GM12878 (cell line): ENCODE data around the gene PRM3. TPM values are rescaled to one million over a fixed set of nuclear protein-coding genes. Genes with fewer than 3 reads are reported as not detected.

ENCODE experiments used
- ATAC-seq: fragments of 200-7000 bp; cut with Tn5 transposase; 3 replicates; pipeline ENCODE4 v1.9.1; 2020; ENCODE audit warnings: mild to moderate bottlenecking, moderate library complexity
- BruUV-seq: library from RNA; stranded (reverse); fragments of 400-500 nt; replicated peaks from 2 replicates; lab custom pipeline; 2021; lab: Mats Ljungman, UMichigan
- CTCF ChIA-PET: fragments of 300-600 bp; sonication (Branson Sonifier 250); formaldehyde crosslinking; extraction: SDS; loops from one replicate; lab custom pipeline; 2021; ENCODE audit warnings: inconsistent platforms; lab: Yijun Ruan, JAX
- POLR2A ChIA-PET: fragments of 350-600 bp; formaldehyde crosslinking; extraction: SDS; loops from one replicate; lab custom pipeline; 2021; ENCODE audit warnings: inconsistent platforms; lab: Charles Lee
- RAD21 ChIA-PET: fragments of 300-600 bp; sonication (Branson Sonifier 250); formaldehyde crosslinking; loops from one replicate; lab custom pipeline; 2023; ENCODE audit warnings: antibody characterized with exemption; ENCODE audit not compliant: unreplicated experiment; lab: Charles Lee
- SMC1A ChIA-PET: fragments of 300-600 bp; sonication (Branson Sonifier 250); formaldehyde crosslinking; loops from one replicate; lab custom pipeline; 2023; ENCODE audit not compliant: unreplicated experiment, uncharacterized antibody; lab: Charles Lee
- DNase-seq: peaks from one replicate; pipeline ENCODE4 v3.0.0-alpha.2; 2011; ENCODE audit warnings: low read depth, low spot score
- FAIRE-seq: peaks from 3 replicates; lab custom pipeline; 2011; peaks lifted over from hg19 to GRCh38; lab: Jason Lieb, UNC
- H2AFZ ChIP-seq: 2 replicates; pipeline ENCODE4 v1.6.0; 2011; ENCODE audit warnings: low read depth, low read length, control low read depth; ENCODE audit not compliant: control insufficient read depth
- H3K27ac ChIP-seq: 2 replicates; pipeline ENCODE4 v1.5.1; 2011; ENCODE audit warnings: control low read depth; ENCODE audit not compliant: control insufficient read depth, insufficient read depth
- H3K27me3 ChIP-seq, 2 experiments: replicated peaks in 1 of 2; 2 replicates each; pipeline versions ENCODE4 v1.6.0 to v1.6.1; 2011; ENCODE audit warnings: low read length in 1 of 2; ENCODE audit not compliant: control insufficient read depth in 2 of 2, insufficient read depth in 2 of 2
- H3K36me3 ChIP-seq, 2 experiments: 2 replicates each; pipeline ENCODE4 v1.5.1; 2011; ENCODE audit warnings: low read length in 1 of 2; ENCODE audit not compliant: control insufficient read depth in 2 of 2, insufficient read depth in 2 of 2
- H3K4me1 ChIP-seq: 2 replicates; pipeline ENCODE4 v1.6.1; 2011; ENCODE audit warnings: mild to moderate bottlenecking, low read length, moderate library complexity, mixed read lengths; ENCODE audit not compliant: control insufficient read depth, insufficient read depth
- H3K4me2 ChIP-seq: 2 replicates; pipeline ENCODE4 v1.6.0; 2011; ENCODE audit warnings: control low read depth; ENCODE audit not compliant: control insufficient read depth, insufficient read depth
- H3K4me3 ChIP-seq: fragments of 200-600 bp; sonication (generic); 2 replicates; pipeline ENCODE4 v1.5.1; 2016
- H3K79me2 ChIP-seq: 2 replicates; pipeline ENCODE4 v1.6.0; 2011; ENCODE audit warnings: low read length; ENCODE audit not compliant: control insufficient read depth, insufficient read depth
- H3K9ac ChIP-seq: 2 replicates; pipeline ENCODE4 v1.8.0; 2011; ENCODE audit warnings: low read length, control low read depth, mixed read lengths; ENCODE audit not compliant: control insufficient read depth, insufficient read depth
- H3K9me3 ChIP-seq: replicated peaks from 3 replicates; pipeline ENCODE4 v1.5.1; 2011; ENCODE audit warnings: mild to moderate bottlenecking, low read length; ENCODE audit not compliant: control insufficient read depth, insufficient read depth
- H4K20me1 ChIP-seq: 2 replicates; pipeline ENCODE4 v1.6.0; 2011; ENCODE audit not compliant: control insufficient read depth, insufficient read depth
- ASH2L ChIP-seq: fragments of 300-600, 200-600 bp; sonication (generic); IDR thresholded peaks from 2 replicates; pipeline ENCODE4 v1.6.1; 2017; ENCODE audit warnings: low read depth, mild to moderate bottlenecking, borderline replicate concordance
- ATF7 ChIP-seq: fragments of 450-650 bp; IDR thresholded peaks from 2 replicates; pipeline ENCODE4 v1.6.1; 2016; ENCODE audit warnings: low read depth, mild to moderate bottlenecking
- BRCA1 ChIP-seq: IDR thresholded peaks from 2 replicates; pipeline ENCODE4 v1.6.1; 2011; ENCODE audit warnings: low read depth, low read length, improper control_type of control experiment
- EZH2 ChIP-seq: IDR thresholded peaks from 2 replicates; pipeline ENCODE4 v1.6.1; 2012; ENCODE audit warnings: low read depth, mild to moderate bottlenecking, control low read depth, inconsistent platforms, low read length, borderline replicate concordance; ENCODE audit not compliant: control insufficient read depth
- FOS ChIP-seq: IDR thresholded peaks from 3 replicates; pipeline ENCODE4 v1.6.1; 2011; ENCODE audit warnings: borderline replicate concordance; ENCODE audit not compliant: insufficient read length; ENCODE audit errors: extremely low read depth
- FOXK2 ChIP-seq: fragments of 450-650 bp; IDR thresholded peaks from 2 replicates; pipeline ENCODE4 v1.6.1; 2017; ENCODE audit warnings: mild to moderate bottlenecking, moderate library complexity
- HDAC6 ChIP-seq: fragments of 200-600 bp; sonication (generic); IDR thresholded peaks from one replicate; pipeline ENCODE4 v1.8.0; 2017; ENCODE audit warnings: antibody characterized with exemption; ENCODE audit not compliant: unreplicated experiment
- IRF4 ChIP-seq: IDR thresholded peaks from 2 replicates; pipeline ENCODE4 v1.6.1; 2011; ENCODE audit warnings: low read depth, low read length
- IRF5 ChIP-seq: fragments of 450-650 bp; IDR thresholded peaks from 2 replicates; pipeline ENCODE4 v1.6.1; 2017; ENCODE audit warnings: borderline replicate concordance
- MYB ChIP-seq: fragments of 150-350 bp; IDR thresholded peaks from 2 replicates; pipeline ENCODE4 v1.6.1; 2014; ENCODE audit warnings: mild to moderate bottlenecking, low read depth, low read length, borderline replicate concordance
- POLR2AphosphoS5 ChIP-seq: IDR thresholded peaks from 2 replicates; pipeline ENCODE4 v1.6.1; 2011; ENCODE audit warnings: mild to moderate bottlenecking, low read length, inconsistent platforms
- RUNX3 ChIP-seq: IDR thresholded peaks from 2 replicates; pipeline ENCODE4 v1.6.1; 2012; ENCODE audit warnings: low read length, inconsistent platforms
- SIN3A ChIP-seq: IDR thresholded peaks from 2 replicates; pipeline ENCODE4 v1.6.1; 2012; ENCODE audit warnings: low read depth, low read length, improper control_type of control experiment
- SP1 ChIP-seq: IDR thresholded peaks from one replicate; pipeline ENCODE4 v1.6.1; 2011; ENCODE audit warnings: low read depth, low read length
- SUZ12 ChIP-seq: fragments of 200-600 bp; sonication (generic); IDR thresholded peaks from one replicate; pipeline ENCODE4 v1.6.1; 2018; ENCODE audit warnings: antibody characterized with exemption, mild to moderate bottlenecking; ENCODE audit not compliant: unreplicated experiment
- ZNF217 ChIP-seq: fragments of 450-650 bp; IDR thresholded peaks from 2 replicates; pipeline ENCODE4 v1.6.1; 2017; ENCODE audit warnings: antibody characterized with exemption, mild to moderate bottlenecking
- ZNF384 ChIP-seq: IDR thresholded peaks from 2 replicates; pipeline ENCODE4 v1.6.1; 2012; ENCODE audit warnings: low read depth, mild to moderate bottlenecking, low read length, improper control_type of control experiment, borderline replicate concordance
- ZNF622 ChIP-seq: fragments of 450-650 bp; IDR thresholded peaks from 2 replicates; pipeline ENCODE4 v1.6.1; 2017; ENCODE audit warnings: mild to moderate bottlenecking, inconsistent platforms
- WGBS: methylation state at CpG from one replicate; pipeline ENCODE4 v1.1.6; 2016; ENCODE audit warnings: low lambda C conversion rate; ENCODE audit not compliant: insufficient replicate concordance, insufficient coverage; ENCODE audit errors: missing lambda C conversion rate; 5-methylcytosine and 5-hydroxymethylcytosine counted together
- in situ Hi-C: fragments of 300-500 bp; cut with MboI; formaldehyde crosslinking; loops from 9 replicates; pipeline ENCODE4 v1.14.3; 2018; ENCODE audit warnings: mixed read lengths
- intact Hi-C: fragments of 100-400 bp; cut with micrococcal nuclease; formaldehyde crosslinking; loops from one replicate; pipeline ENCODE4 v1.14.2; 2022; ENCODE audit not compliant: unreplicated experiment
- polyA plus RNA-seq, 11 experiments: library from polyadenylated mRNA; depleted of rRNA in 4 of 11; unstranded in 6 of 11; stranded (reverse) in 5 of 11; fragments of >200 nt; fragmentation: Nextera tagmentation in 4 of 11; fragmentation: Illumina TruSeq in 1 of 11; extraction: Ambion mirVana in 4 of 11; extraction: Trizol in 1 of 11; gene quantifications; 1 replicate in 1 of 11; 2 replicates in 10 of 11; pipeline versions ENCODE4 v1.2.1 to v1.2.3, GENCODE V29; 2011 to 2016; ENCODE audit warnings: inconsistent platforms in 2 of 11, missing spikeins in 2 of 11, low read depth in 1 of 11
- total RNA-seq, 4 experiments: library from RNA; depleted of rRNA in 3 of 4; stranded (reverse); fragments of >200 nt in 3 of 4; fragmentation: Illumina TruSeq in 1 of 4; extraction: Trizol in 1 of 4; gene quantifications; 2 replicates each; pipeline versions ENCODE4 v1.2.1 to v1.2.3, GENCODE V29; 2013 to 2021
- TF ChIP-seq, protein P1 (sequence below): IDR thresholded peaks from 2 replicates; pipeline ENCODE4 v1.6.1; 2012; ENCODE audit warnings: low read depth, low read length, improper control_type of control experiment
- TF ChIP-seq, protein P2 (sequence below): IDR thresholded peaks from 2 replicates; pipeline ENCODE4 v1.6.1; 2011; ENCODE audit warnings: borderline replicate concordance, low read depth, mild to moderate bottlenecking, moderate library complexity, low read length; ENCODE audit not compliant: insufficient read depth, poor library complexity, severe bottlenecking

PRM3 gene
- total and polyA plus RNA-seq, 10 of the 15 experiments (the other 5 are each of a cell fraction or from before 2014, with no cell fraction given) = not detected

GRCh38 chr16:11308493-11309283 is 35.3 kb upstream of the PRM3 start:
- ATAC-seq (peak; percentile 60), FAIRE-seq (no peak), DNase-seq (peak; percentile 81)
- Histone ChIP-seq H2AFZ (no peak overlapping the region; the same call in 1 of the 2 replicates), H3K4me2 (peak overlapping the region; percentile 66), H3K79me2 (no peaks in the 10 kb centered on the region), H3K9ac (no peak overlapping the region), H3K36me3 (no peaks in the 10 kb centered on the region), H3K4me3 (no peak overlapping the region), H3K27ac (peak overlapping the region; percentile 90), H3K27me3 (no peaks in the 10 kb centered on the region), H4K20me1 (no peaks in the 10 kb centered on the region), H3K4me1 (peaks cover 64% of the 10 kb centered on the region), H3K9me3 (peaks cover 2% of the 10 kb centered on the region; the same call in 2 of the 3 replicates)
- 21% methylated on average over 15 of the region's 15 CpGs for whole genome bisulfite sequencing
- ChIA-PET POLR2A (interaction anchor here (0.8 to 5.4 kb wide), 5 partner anchors 11 to 359 kb away, joined by 5 to 85 read pairs (median 7); partner anchors contain the start of gene SOCS1), CTCF (interaction anchor here (1.0 to 6.9 kb wide), 8 partner anchors 11 to 360 kb away, joined by 3 to 70 read pairs (median 6); partner anchors contain the start of gene SOCS1), SMC1A (interaction anchor here (0.7 to 7.4 kb wide), 13 partner anchors 10 to 369 kb away, joined by 3 to 194 read pairs (median 3); partner anchors contain the start of gene SOCS1), RAD21 (interaction anchor here (1.0 to 8.5 kb wide), 11 partner anchors 10 to 343 kb away, joined by 3 to 206 read pairs (median 6); partner anchors contain the start of gene SOCS1)
- no TSS peak for BruUV-seq
- in situ Hi-C loops (loop anchor here (5.0 to 10.0 kb wide), 2 partner anchors 341 to 1004 kb away; no protein-coding TSS in a partner anchor), intact Hi-C loops (no loop called here)
- TF ChIP-seq SUZ12 (no peak), SP1 (peak; percentile 81), ZNF217 (0 out of 2 replicates have a peak, but pooled peaks have one; percentile 43), SIN3A (no peak), MYB (no peak), FOS (no peak), EZH2 (no peak), ZNF384 (no peak), IRF5 (no peak), RUNX3 (peak; percentile 95), IRF4 (0 out of 2 replicates have a peak, but pooled peaks have one; percentile 54), POLR2AphosphoS5 (no peak), ASH2L (no peak), ZNF622 (no peak), ATF7 (no peak), HDAC6 (no peak), FOXK2 (no peak), BRCA1 (no peak)
- TF ChIP-seq, protein P1, sequence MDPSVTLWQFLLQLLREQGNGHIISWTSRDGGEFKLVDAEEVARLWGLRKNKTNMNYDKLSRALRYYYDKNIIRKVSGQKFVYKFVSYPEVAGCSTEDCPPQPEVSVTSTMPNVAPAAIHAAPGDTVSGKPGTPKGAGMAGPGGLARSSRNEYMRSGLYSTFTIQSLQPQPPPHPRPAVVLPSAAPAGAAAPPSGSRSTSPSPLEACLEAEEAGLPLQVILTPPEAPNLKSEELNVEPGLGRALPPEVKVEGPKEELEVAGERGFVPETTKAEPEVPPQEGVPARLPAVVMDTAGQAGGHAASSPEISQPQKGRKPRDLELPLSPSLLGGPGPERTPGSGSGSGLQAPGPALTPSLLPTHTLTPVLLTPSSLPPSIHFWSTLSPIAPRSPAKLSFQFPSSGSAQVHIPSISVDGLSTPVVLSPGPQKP = no peak
- TF ChIP-seq, protein P2, sequence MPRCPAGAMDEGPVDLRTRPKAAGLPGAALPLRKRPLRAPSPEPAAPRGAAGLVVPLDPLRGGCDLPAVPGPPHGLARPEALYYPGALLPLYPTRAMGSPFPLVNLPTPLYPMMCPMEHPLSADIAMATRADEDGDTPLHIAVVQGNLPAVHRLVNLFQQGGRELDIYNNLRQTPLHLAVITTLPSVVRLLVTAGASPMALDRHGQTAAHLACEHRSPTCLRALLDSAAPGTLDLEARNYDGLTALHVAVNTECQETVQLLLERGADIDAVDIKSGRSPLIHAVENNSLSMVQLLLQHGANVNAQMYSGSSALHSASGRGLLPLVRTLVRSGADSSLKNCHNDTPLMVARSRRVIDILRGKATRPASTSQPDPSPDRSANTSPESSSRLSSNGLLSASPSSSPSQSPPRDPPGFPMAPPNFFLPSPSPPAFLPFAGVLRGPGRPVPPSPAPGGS = peak; percentile 30
